K562 (cell line): Measurements from ENCODE around the gene CCT7. TPM values are rescaled to one million over a fixed set of nuclear protein-coding genes. Genes with fewer than 3 reads are reported as not detected.

Source experiments
- ASH1L ChIP-seq: fragments of 450-650 bp; IDR thresholded peaks from 2 replicates; pipeline ENCODE4 v1.6.1; 2018; ENCODE audit warnings: borderline replicate concordance, mild to moderate bottlenecking, low read depth; ENCODE audit not compliant: partially characterized antibody
- CREB1 ChIP-seq, 2 experiments: sonication (generic) in 1 of 2; formaldehyde crosslinking in 1 of 2; IDR thresholded peaks; 2 replicates each; pipeline versions ENCODE4 v1.6.1 to v1.8.0; 2012 to 2022; ENCODE audit warnings: inconsistent platforms in 1 of 2, mild to moderate bottlenecking in 1 of 2, missing genetic modification reagents in 1 of 2, moderate library complexity in 1 of 2
- E2F3 ChIP-seq: fragments of 250-450 bp; sonication (Bioruptor Pico); IDR thresholded peaks from 2 replicates; pipeline ENCODE4 v1.4.0; 2020; ENCODE audit warnings: mild to moderate bottlenecking
- EP400 ChIP-seq: fragments of 450-650 bp; IDR thresholded peaks from 2 replicates; pipeline ENCODE4 v1.6.1; 2017; ENCODE audit warnings: antibody characterized with exemption, mild to moderate bottlenecking, moderate library complexity
- ERF ChIP-seq: fragments of 450-650 bp; formaldehyde crosslinking; IDR thresholded peaks from 2 replicates; pipeline ENCODE4 v1.4.0; 2020; ENCODE audit warnings: mild to moderate bottlenecking, mixed read lengths
- FOS ChIP-seq: IDR thresholded peaks from 3 replicates; pipeline ENCODE4 v1.6.1; 2011; ENCODE audit not compliant: insufficient read length; ENCODE audit errors: extremely low read depth
- MBD2 ChIP-seq: sonication (generic); IDR thresholded peaks from 2 replicates; pipeline ENCODE4 v1.6.1; 2016; ENCODE audit warnings: low read depth, borderline replicate concordance
- MGA ChIP-seq: fragments of 450-650 bp; IDR thresholded peaks from 2 replicates; pipeline ENCODE4 v1.6.1; 2016; ENCODE audit warnings: mild to moderate bottlenecking, moderate library complexity
- RBBP5 ChIP-seq: fragments of 200-600 bp; sonication (generic); IDR thresholded peaks from 2 replicates; pipeline ENCODE4 v1.6.1; 2012; ENCODE audit warnings: borderline replicate concordance, mild to moderate bottlenecking, low read length, control low read depth, inconsistent platforms; ENCODE audit not compliant: insufficient read depth, poor library complexity, severe bottlenecking
- SAP30 ChIP-seq: fragments of 200-600 bp; sonication (generic); IDR thresholded peaks from 2 replicates; pipeline ENCODE4 v1.6.1; 2012; ENCODE audit warnings: borderline replicate concordance, low read depth, mild to moderate bottlenecking, moderate library complexity, low read length, control low read depth, inconsistent platforms; ENCODE audit not compliant: insufficient read depth, poor library complexity, severe bottlenecking
- SP1 ChIP-seq: sonication (generic); formaldehyde crosslinking; IDR thresholded peaks from 2 replicates; pipeline ENCODE4 v1.8.1; 2022; ENCODE audit warnings: mild to moderate bottlenecking, missing genetic modification reagents
- TRIM28 ChIP-seq: fragments of 450-650 bp; IDR thresholded peaks from 2 replicates; pipeline ENCODE4 v1.6.1; 2017
- ZNF311 ChIP-seq: fragments of 250-450 bp; sonication (Bioruptor Pico); IDR thresholded peaks from 2 replicates; pipeline ENCODE4 v1.4.0; 2020; ENCODE audit warnings: mild to moderate bottlenecking, moderate library complexity
- ZNF395 ChIP-seq: fragments of 200-800 bp; sonication (Bioruptor generic); IDR thresholded peaks from 2 replicates; pipeline ENCODE4 v1.6.1; 2017; ENCODE audit warnings: missing genetic modification characterization, missing compliant biosample characterization
- polyA plus RNA-seq, 8 experiments: library from polyadenylated mRNA; depleted of rRNA in 4 of 8; stranded (reverse) in 5 of 8; unstranded in 3 of 8; fragments of >200 nt; fragmentation: Nextera tagmentation in 2 of 8; fragmentation: Illumina TruSeq in 1 of 8; extraction: Ambion mirVana in 2 of 8; extraction: Trizol in 1 of 8; gene quantifications; 2 replicates each; pipeline versions ENCODE4 v1.2.1 to v1.2.3, GENCODE V29; 2011 to 2014; ENCODE audit warnings: inconsistent platforms in 1 of 8, missing spikeins in 1 of 8
- total RNA-seq, 7 experiments: library from RNA; depleted of rRNA in 6 of 7; stranded (reverse); fragments of >200 nt in 6 of 7; fragmentation: Illumina TruSeq in 2 of 7; extraction: Trizol in 2 of 7; gene quantifications; 2 replicates each; pipeline versions ENCODE4 v1.2.1 to v1.2.3, GENCODE V29; 2011 to 2021; ENCODE audit warnings: low replicate concordance in 1 of 7

Gene CCT7
- total and polyA plus RNA-seq, 9 of the 15 experiments (the other 6 are each of a cell fraction or from before 2014, with no cell fraction given), result 326 to 856 (median 638) TPM

GRCh38 chr2:73233154-73233931, 765 bp upstream of the CCT7 start, which contains the start of gene PRADC1 (continued):
- peak; percentile 92 for TF ChIP-seq MGA
- TF ChIP-seq TRIM28, result peak; percentile 28; the same call in 1 of the 2 replicates
- TF ChIP-seq SP1, result peak; percentile 81
- TF ChIP-seq EP400, result no peak; the same call in none of the 2 replicates
- TF ChIP-seq E2F3 (CRISPR knock-in tag), result no peak
- peak; percentile 52 for TF ChIP-seq CREB1 (IDR thresholded peaks at IDR 0.05)
- peak; percentile 77 for TF ChIP-seq CREB1 (CRISPR knock-in tag; IDR thresholded peaks at IDR 0.05)
- peak; percentile 99 for TF ChIP-seq MBD2
- TF ChIP-seq ERF (CRISPR knock-in tag), result no peak
- TF ChIP-seq FOS, result peak; percentile 99
- 0 out of 2 replicates have a peak, but pooled peaks have one; percentile 53 for TF ChIP-seq ZNF395 (CRISPR knock-in tag)
- no peak for TF ChIP-seq ZNF311 (CRISPR knock-in tag)
- TF ChIP-seq RBBP5, result peak; percentile 42
- TF ChIP-seq SAP30, result peak; percentile 36
- peak; percentile 98 for TF ChIP-seq ASH1L
